ENCODE measurements around the gene IL4R.

IL4R gene

DNA sequence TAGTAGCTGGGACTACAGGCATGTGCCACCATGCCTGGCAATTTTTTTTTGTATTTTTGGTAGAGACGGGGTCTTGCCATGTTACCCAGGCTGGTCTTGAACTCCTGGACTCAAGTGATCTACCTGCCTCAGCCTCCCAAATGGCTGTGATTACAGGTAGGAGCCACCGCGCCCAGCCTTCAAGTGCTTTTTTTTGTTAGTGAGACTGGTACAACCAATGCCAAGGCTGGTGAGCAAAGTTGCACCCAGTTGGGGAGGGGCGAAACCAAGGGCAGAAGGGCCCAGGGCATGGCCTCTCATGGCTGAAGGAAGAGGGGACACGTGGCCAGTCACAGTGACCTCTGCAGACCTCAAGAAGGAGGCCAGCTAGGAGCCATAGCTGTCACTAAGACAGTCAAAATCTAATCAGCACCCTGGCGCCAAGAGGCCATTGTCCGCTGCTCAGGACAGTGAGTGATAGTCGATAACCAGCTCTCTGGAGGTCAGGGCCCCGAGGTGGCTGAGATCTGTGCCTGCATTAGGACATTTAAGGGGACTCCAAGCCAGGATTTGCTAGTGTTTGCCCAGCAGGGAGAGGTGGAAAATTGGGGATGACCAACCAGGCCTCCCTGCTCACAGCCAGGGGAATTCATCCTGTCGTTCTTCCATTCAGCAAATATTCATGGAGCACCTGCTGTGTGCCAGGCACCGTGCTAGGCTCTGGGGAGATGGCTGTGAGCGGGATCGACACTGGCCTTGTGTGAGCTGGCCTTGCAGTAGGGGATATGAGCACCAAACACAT, 10.2 kb downstream of the IL4R start:
- no peaks in the 10 kb centered on the region for H4K20me1 ChIP-seq (ENCODE audit: insufficient read depth, low read length, poor library complexity, severe bottlenecking)
- TF ChIP-seq, protein P1, sequence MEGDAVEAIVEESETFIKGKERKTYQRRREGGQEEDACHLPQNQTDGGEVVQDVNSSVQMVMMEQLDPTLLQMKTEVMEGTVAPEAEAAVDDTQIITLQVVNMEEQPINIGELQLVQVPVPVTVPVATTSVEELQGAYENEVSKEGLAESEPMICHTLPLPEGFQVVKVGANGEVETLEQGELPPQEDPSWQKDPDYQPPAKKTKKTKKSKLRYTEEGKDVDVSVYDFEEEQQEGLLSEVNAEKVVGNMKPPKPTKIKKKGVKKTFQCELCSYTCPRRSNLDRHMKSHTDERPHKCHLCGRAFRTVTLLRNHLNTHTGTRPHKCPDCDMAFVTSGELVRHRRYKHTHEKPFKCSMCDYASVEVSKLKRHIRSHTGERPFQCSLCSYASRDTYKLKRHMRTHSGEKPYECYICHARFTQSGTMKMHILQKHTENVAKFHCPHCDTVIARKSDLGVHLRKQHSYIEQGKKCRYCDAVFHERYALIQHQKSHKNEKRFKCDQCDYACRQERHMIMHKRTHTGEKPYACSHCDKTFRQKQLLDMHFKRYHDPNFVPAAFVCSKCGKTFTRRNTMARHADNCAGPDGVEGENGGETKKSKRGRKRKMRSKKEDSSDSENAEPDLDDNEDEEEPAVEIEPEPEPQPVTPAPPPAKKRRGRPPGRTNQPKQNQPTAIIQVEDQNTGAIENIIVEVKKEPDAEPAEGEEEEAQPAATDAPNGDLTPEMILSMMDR (conservative IDR thresholded peaks at IDR 0.05; ENCODE audit: low read length), result no peak
- TF ChIP-seq EZH2phosphoT487 (IDR thresholded peaks at IDR 0.05; ENCODE audit: borderline replicate concordance), result no peak

DNA sequence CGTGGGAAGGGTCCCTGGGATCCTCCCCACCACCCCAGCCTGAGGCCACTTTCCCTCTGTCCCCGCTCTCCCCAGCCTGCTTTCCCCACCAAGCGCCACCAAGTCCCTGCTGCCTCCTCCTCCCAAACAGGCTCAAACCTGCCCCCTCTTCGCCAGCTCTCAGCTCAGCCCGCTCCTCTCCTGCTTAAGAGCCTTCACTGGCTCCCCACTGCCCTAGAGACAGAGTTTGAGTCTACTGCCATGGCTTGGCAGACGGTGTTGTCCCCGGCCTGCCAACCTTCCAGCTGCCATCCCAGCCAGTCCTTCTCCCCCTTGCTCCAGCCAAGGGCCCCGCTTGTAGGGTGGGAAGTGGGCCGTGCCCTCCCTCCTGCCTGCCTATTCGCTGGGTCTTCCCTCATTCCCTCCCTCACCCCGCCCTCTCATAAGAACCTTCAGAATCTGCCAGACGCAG, 11.1 kb downstream of the IL4R start:
- H3K9me3 ChIP-seq (ENCODE audit: insufficient read depth, low read depth, low read length), result no peaks in the 10 kb centered on the region
- no peaks in the 10 kb centered on the region for H3K36me3 ChIP-seq (ENCODE audit: insufficient read depth, low read length)
- no peaks in the 10 kb centered on the region for H3K79me2 ChIP-seq (ENCODE audit: insufficient read depth, low read length)
- peaks cover 12% of the 10 kb centered on the region for H3K4me1 ChIP-seq (ENCODE audit: insufficient read depth, low read length, poor library complexity, severe bottlenecking)
- H3K4me2 ChIP-seq (ENCODE audit: low read depth, low read length, poor library complexity, severe bottlenecking), result no peak overlapping the region
- TF ChIP-seq EZH2phosphoT487 (IDR thresholded peaks at IDR 0.05; ENCODE audit: borderline replicate concordance), result no peak
- TF ChIP-seq, protein P1 (conservative IDR thresholded peaks at IDR 0.05; ENCODE audit: low read length), result no peak
- no peak overlapping the region for H2AFZ ChIP-seq (ENCODE audit: low read length)
- H3K9me2 ChIP-seq (replicated peaks; ENCODE audit: low read depth, low read length), result no peaks in the 10 kb centered on the region
- H3K4me3 ChIP-seq (ENCODE audit: low read length, poor library complexity, severe bottlenecking), result no peak overlapping the region
- no peaks in the 10 kb centered on the region for H3F3A ChIP-seq (ENCODE audit: low read depth)
- H3K27me3 ChIP-seq (ENCODE audit: insufficient read depth, low read length, poor library complexity, severe bottlenecking), result no peaks in the 10 kb centered on the region
- H3K9ac ChIP-seq (ENCODE audit: low read depth, low read length, poor library complexity, severe bottlenecking), result no peak overlapping the region
- H4K20me1 ChIP-seq (ENCODE audit: insufficient read depth, low read length, poor library complexity, severe bottlenecking), result no peaks in the 10 kb centered on the region

More for the DNA sequence above, 10.2 kb downstream of the IL4R start:
- Histone ChIP-seq H3K27me3 (ENCODE audit: insufficient read depth, low read length, poor library complexity, severe bottlenecking) (no peaks in the 10 kb centered on the region), H3K4me1 (ENCODE audit: insufficient read depth, low read length, poor library complexity, severe bottlenecking) (peaks cover 12% of the 10 kb centered on the region), H3K9me3 (ENCODE audit: insufficient read depth, low read depth, low read length) (no peaks in the 10 kb centered on the region), H3K4me2 (ENCODE audit: low read depth, low read length, poor library complexity, severe bottlenecking) (no peak overlapping the region), H3K9ac (ENCODE audit: low read depth, low read length, poor library complexity, severe bottlenecking) (no peak overlapping the region), H3K4me3 (ENCODE audit: low read length, poor library complexity, severe bottlenecking) (no peak overlapping the region), H3K79me2 (ENCODE audit: insufficient read depth, low read length) (no peaks in the 10 kb centered on the region), H3F3A (ENCODE audit: low read depth) (no peaks in the 10 kb centered on the region), H2AFZ (ENCODE audit: low read length) (no peak overlapping the region), H3K9me2 (replicated peaks; ENCODE audit: low read depth, low read length) (no peaks in the 10 kb centered on the region), H3K36me3 (ENCODE audit: insufficient read depth, low read length) (no peaks in the 10 kb centered on the region)

DNA sequence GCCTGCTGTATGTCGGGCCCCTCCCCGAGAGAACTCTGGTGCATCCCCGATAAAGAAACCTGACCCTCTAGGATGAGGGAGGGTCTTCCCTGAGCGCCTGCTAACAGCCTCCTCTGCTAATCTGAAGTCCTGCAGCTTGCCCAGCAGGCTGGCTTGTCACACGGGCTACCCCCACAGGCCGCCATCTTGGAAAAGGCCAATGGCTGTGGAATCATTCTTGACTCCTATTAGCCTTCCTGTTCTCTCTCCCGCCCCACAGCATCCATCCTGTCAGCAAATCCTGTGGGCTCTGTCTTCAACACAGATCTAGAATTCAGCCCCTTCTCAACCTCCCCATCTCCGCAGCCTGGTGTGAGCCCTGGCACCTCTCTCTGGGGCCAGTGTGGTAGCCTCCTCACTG, 12.0 kb downstream of the IL4R start:
- Histone ChIP-seq H3K4me3 (ENCODE audit: low read length, poor library complexity, severe bottlenecking) (no peak overlapping the region), H3K27me3 (ENCODE audit: insufficient read depth, low read length, poor library complexity, severe bottlenecking) (no peaks in the 10 kb centered on the region), H3K9me2 (replicated peaks; ENCODE audit: low read depth, low read length) (no peaks in the 10 kb centered on the region), H3K79me2 (ENCODE audit: insufficient read depth, low read length) (no peaks in the 10 kb centered on the region), H3K9ac (ENCODE audit: low read depth, low read length, poor library complexity, severe bottlenecking) (no peak overlapping the region), H2AFZ (ENCODE audit: low read length) (no peak overlapping the region), H3K9me3 (ENCODE audit: insufficient read depth, low read depth, low read length) (no peaks in the 10 kb centered on the region), H3K4me1 (ENCODE audit: insufficient read depth, low read length, poor library complexity, severe bottlenecking) (peaks cover 12% of the 10 kb centered on the region), H4K20me1 (ENCODE audit: insufficient read depth, low read length, poor library complexity, severe bottlenecking) (no peaks in the 10 kb centered on the region), H3K4me2 (ENCODE audit: low read depth, low read length, poor library complexity, severe bottlenecking) (no peak overlapping the region), H3K36me3 (ENCODE audit: insufficient read depth, low read length) (no peaks in the 10 kb centered on the region), H3F3A (ENCODE audit: low read depth) (no peaks in the 10 kb centered on the region)
- TF ChIP-seq, protein P1 (conservative IDR thresholded peaks at IDR 0.05; ENCODE audit: low read length), result no peak

All from Loucy (cell line).